ENCODE data around the gene C12orf54. TPM values are rescaled to one million over a fixed set of nuclear protein-coding genes. Genes with fewer than 3 reads are reported as not detected.
"Not testable (repeated sequence)": the region's sequence is repeated elsewhere in the genome, so short reads cannot be mapped to it uniquely, and the experiment has no call there.

C12orf54 gene
- total and polyA plus RNA-seq, 2 of the 13 experiments (the other 11 are each of a cell fraction or from before 2014, with no cell fraction given): not detected

DNA sequence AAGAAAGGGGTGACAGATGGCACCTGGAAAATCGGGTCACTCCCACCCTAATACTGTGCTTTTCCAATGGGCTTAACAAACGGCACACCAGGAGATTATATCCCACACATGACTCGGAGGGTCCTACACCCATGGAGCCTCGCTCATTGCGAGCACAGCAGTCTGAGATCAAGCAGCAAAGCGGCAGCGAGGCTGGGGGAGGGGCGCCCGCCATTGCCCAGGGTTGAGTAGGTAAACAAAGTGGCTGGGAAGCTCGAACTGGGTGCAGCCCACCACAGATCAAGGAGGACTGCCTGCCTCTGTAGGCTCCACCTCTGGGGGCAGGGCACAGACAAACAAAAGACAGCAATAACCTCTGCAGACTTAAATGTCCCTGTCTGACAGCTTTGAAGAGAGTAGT is 48.3 kb upstream of the C12orf54 start:
- H3K4me1 ChIP-seq (ENCODE audit: insufficient read depth, low read length); intact Hi-C loops (cut with micrococcal nuclease; ENCODE audit: unreplicated experiment); in situ Hi-C loops (cut with HindIII; ENCODE audit: extremely low pct_ligation_motif_present, low pct_unique_long_range_greater_than_20kb); DNase-seq (ENCODE audit: low spot score); CTCF ChIA-PET (ENCODE audit: low intra/inter-chr PET ratio, low total read pairs); H3K27me3 ChIP-seq (ENCODE audit: control insufficient read depth in 1 of 2, insufficient read depth in 2 of 2, low read length in 2 of 2); BruUV-seq (replicated peaks); FAIRE-seq; H4K20me1 ChIP-seq (ENCODE audit: insufficient read depth, low read length); H3K4me2 ChIP-seq (ENCODE audit: low read depth, low read length); H2AFZ ChIP-seq (ENCODE audit: low read length); POLR2A ChIA-PET; H3K27ac ChIP-seq (ENCODE audit: extremely low read length, insufficient read depth, low read length); H3K9me3 ChIP-seq (ENCODE audit: low read length); H3K36me3 ChIP-seq (replicated peaks in 1 of 2; ENCODE audit: control insufficient read depth in 1 of 2, insufficient read depth in 2 of 2, low read length in 2 of 2); H3K9ac ChIP-seq (ENCODE audit: insufficient read depth, low read depth, low read length); H3K79me2 ChIP-seq (ENCODE audit: insufficient read depth, low read length); ATAC-seq; H3K4me3 ChIP-seq (replicated peaks in 1 of 3; ENCODE audit: insufficient read depth in 1 of 3, low read depth in 2 of 3, low read length in 3 of 3): not testable (repeated sequence)
- WGBS (ENCODE audit: low lambda C conversion rate): 12% methylated on average over 5 of the region's 10 CpGs
- peak; percentile 23; the same call in 1 of the 2 replicates for TF ChIP-seq ZNF281 (CRISPR knock-in tag; IDR thresholded peaks at IDR 0.05; ENCODE audit: borderline replicate concordance)

DNA sequence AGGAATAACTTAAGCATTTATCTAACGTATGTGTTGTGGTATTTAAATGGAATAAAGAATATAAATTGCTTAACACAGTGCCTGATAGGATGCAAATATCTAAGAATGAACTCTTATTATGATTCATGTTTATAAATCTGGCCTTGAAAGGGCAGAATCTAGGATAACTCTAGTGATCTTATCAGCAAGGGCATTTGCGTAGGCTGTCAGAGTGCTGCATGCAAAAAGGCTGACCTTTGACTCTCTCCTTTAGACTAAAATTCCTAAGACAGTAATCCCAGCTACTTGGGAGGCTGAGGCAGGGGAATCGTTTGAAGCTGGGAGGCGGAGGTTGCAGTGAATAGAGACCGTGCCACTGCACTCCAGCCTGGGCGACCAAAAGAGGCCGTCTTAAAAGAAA is 41.2 kb upstream of the C12orf54 start:
- intact Hi-C loops (cut with micrococcal nuclease; ENCODE audit: unreplicated experiment): no loop called here
- Histone ChIP-seq H3K79me2 (ENCODE audit: insufficient read depth, low read length) (no peaks in the 10 kb centered on the region), H2AFZ (ENCODE audit: low read length) (no peak overlapping the region), H3K4me1 (ENCODE audit: insufficient read depth, low read length) (no peaks in the 10 kb centered on the region), H3K4me3 (replicated peaks in 1 of 3; ENCODE audit: insufficient read depth in 1 of 3, low read depth in 2 of 3, low read length in 3 of 3) (no peak overlapping the region), H3K9me3 (ENCODE audit: low read length) (no peaks in the 10 kb centered on the region), H3K36me3 (replicated peaks in 1 of 2; ENCODE audit: control insufficient read depth in 1 of 2, insufficient read depth in 2 of 2, low read length in 2 of 2) (no peaks in the 10 kb centered on the region), H3K27me3 (ENCODE audit: control insufficient read depth in 1 of 2, insufficient read depth in 2 of 2, low read length in 2 of 2) (peaks cover 0 to 5% of the 10 kb centered on the region in 2 experiments; a peak in 1 of 5 replicates), H3K9ac (ENCODE audit: insufficient read depth, low read depth, low read length) (no peak overlapping the region), H3K4me2 (ENCODE audit: low read depth, low read length) (no peak overlapping the region), H4K20me1 (ENCODE audit: insufficient read depth, low read length) (no peaks in the 10 kb centered on the region), H3K27ac (ENCODE audit: extremely low read length, insufficient read depth, low read length) (no peak overlapping the region)
- ATAC-seq: no peak
- in situ Hi-C loops (cut with HindIII; ENCODE audit: extremely low pct_ligation_motif_present, low pct_unique_long_range_greater_than_20kb): no loop called here
- FAIRE-seq: no peak
- BruUV-seq (replicated peaks): no TSS peak
- CTCF ChIA-PET (ENCODE audit: low intra/inter-chr PET ratio, low total read pairs): no interaction called here
- POLR2A ChIA-PET: no interaction called here
- DNase-seq (ENCODE audit: low spot score): no peak
- 38% methylated on average over 7 of the region's 7 CpGs for WGBS (ENCODE audit: low lambda C conversion rate)
- no peak for TF ChIP-seq ZNF276 (CRISPR knock-in tag; IDR thresholded peaks at IDR 0.05; ENCODE audit: low read depth)
- no peak for TF ChIP-seq AFF4 (CRISPR knock-in tag; IDR thresholded peaks at IDR 0.05)
- TF ChIP-seq DNMT3B (CRISPR knock-in tag; conservative IDR thresholded peaks at IDR 0.05): no peak
- TF ChIP-seq ZNF33A (CRISPR knock-in tag; IDR thresholded peaks at IDR 0.05; ENCODE audit: borderline replicate concordance): no peak
- no peak for TF ChIP-seq SCMH1 (CRISPR knock-in tag; IDR thresholded peaks at IDR 0.05; ENCODE audit: borderline replicate concordance)
- no peak for TF ChIP-seq HCFC1 (IDR thresholded peaks at IDR 0.05; ENCODE audit: low read depth, low read length)
